ENCODE data around the gene GJA8. TPM values are rescaled to one million over a fixed set of nuclear protein-coding genes. Genes with fewer than 3 reads are reported as not detected.

The GJA8 gene
- total RNA-seq, 1 experiment from 2014 or later = not detected

GRCh38 chr1:147912553-147912952 lies 10.0 kb downstream of the GJA8 start:
- ChIA-PET CTCF (no interaction called here), POLR2A (ENCODE audit: low non-redundant PET) (no interaction called here)
- intact Hi-C loops (cut with micrococcal nuclease; ENCODE audit: unreplicated experiment) = no loop called here
- H3K27me3 ChIP-seq (replicated peaks; ENCODE audit: insufficient read depth, low read depth, low read length, poor library complexity) = no peaks in the 10 kb centered on the region
- TF ChIP-seq EZH2 (IDR thresholded peaks at IDR 0.05; ENCODE audit: borderline replicate concordance, low read depth, low read length, poor library complexity, severe bottlenecking) (no peak), CTCF (conservative IDR thresholded peaks at IDR 0.05; ENCODE audit: low read depth, low read length) (no peak)
- H3K4me1 ChIP-seq (ENCODE audit: insufficient read depth, low read length, poor library complexity, severe bottlenecking) = no peaks in the 10 kb centered on the region
- H3K4me3 ChIP-seq (ENCODE audit: low read depth, low read length, poor library complexity, severe bottlenecking) = no peak overlapping the region
- no peaks in the 10 kb centered on the region for H3K9me3 ChIP-seq (ENCODE audit: low read depth, low read length, poor library complexity, severe bottlenecking)
- no peaks in the 10 kb centered on the region for H3K36me3 ChIP-seq (ENCODE audit: insufficient read depth, low read length, poor library complexity, severe bottlenecking)
- peak; percentile 45 for DNase-seq (ENCODE audit: low spot score)
- no peak overlapping the region for H3K27ac ChIP-seq (ENCODE audit: low read depth, low read length, poor library complexity, severe bottlenecking)
- BruUV-seq (replicated peaks) = no TSS peak

- TF ChIP-seq EZH2 (IDR thresholded peaks at IDR 0.05; ENCODE audit: borderline replicate concordance, low read depth, low read length, poor library complexity, severe bottlenecking) (no peak), CTCF (conservative IDR thresholded peaks at IDR 0.05; ENCODE audit: low read depth, low read length) (no peak)
- Histone ChIP-seq H3K27ac (ENCODE audit: low read depth, low read length, poor library complexity, severe bottlenecking) (no peak overlapping the region), H3K4me1 (ENCODE audit: insufficient read depth, low read length, poor library complexity, severe bottlenecking) (no peaks in the 10 kb centered on the region), H3K27me3 (replicated peaks; ENCODE audit: insufficient read depth, low read depth, low read length, poor library complexity) (no peaks in the 10 kb centered on the region), H3K36me3 (ENCODE audit: insufficient read depth, low read length, poor library complexity, severe bottlenecking) (no peaks in the 10 kb centered on the region), H3K4me3 (ENCODE audit: low read depth, low read length, poor library complexity, severe bottlenecking) (no peak overlapping the region), H3K9me3 (ENCODE audit: low read depth, low read length, poor library complexity, severe bottlenecking) (no peaks in the 10 kb centered on the region)
- no peak for DNase-seq (ENCODE audit: low spot score)
- BruUV-seq (replicated peaks) = no TSS peak
- POLR2A ChIA-PET (ENCODE audit: low non-redundant PET) = no interaction called here
- intact Hi-C loops (cut with micrococcal nuclease; ENCODE audit: unreplicated experiment) = no loop called here
- CTCF ChIA-PET = no interaction called here
Measured at GRCh38 chr1:147913362-147913942, 10.9 kb downstream of the GJA8 start.

GRCh38 chr1:147919896-147920295 lies 17.3 kb downstream of the GJA8 start:
- intact Hi-C loops (cut with micrococcal nuclease; ENCODE audit: unreplicated experiment) = no loop called here
- no TSS peak for BruUV-seq (replicated peaks)
- ChIA-PET POLR2A (ENCODE audit: low non-redundant PET) (no interaction called here), CTCF (no interaction called here)
- H3K36me3 ChIP-seq (ENCODE audit: insufficient read depth, low read length, poor library complexity, severe bottlenecking) = no peaks in the 10 kb centered on the region
- DNase-seq (ENCODE audit: low spot score) = no peak
- H3K4me1 ChIP-seq (ENCODE audit: insufficient read depth, low read length, poor library complexity, severe bottlenecking) = no peaks in the 10 kb centered on the region
- H3K4me3 ChIP-seq (ENCODE audit: low read depth, low read length, poor library complexity, severe bottlenecking) = no peak overlapping the region
- TF ChIP-seq EZH2 (IDR thresholded peaks at IDR 0.05; ENCODE audit: borderline replicate concordance, low read depth, low read length, poor library complexity, severe bottlenecking) (no peak), CTCF (conservative IDR thresholded peaks at IDR 0.05; ENCODE audit: low read depth, low read length) (no peak)
- H3K9me3 ChIP-seq (ENCODE audit: low read depth, low read length, poor library complexity, severe bottlenecking) = no peaks in the 10 kb centered on the region
- H3K27me3 ChIP-seq (replicated peaks; ENCODE audit: insufficient read depth, low read depth, low read length, poor library complexity) = no peaks in the 10 kb centered on the region
- no peak overlapping the region for H3K27ac ChIP-seq (ENCODE audit: low read depth, low read length, poor library complexity, severe bottlenecking)
